ENCODE measurements around the gene WFDC10B.
"Not testable (repeated sequence)": the region's sequence is repeated elsewhere in the genome, so short reads cannot be mapped to it uniquely, and the experiment has no call there.

The WFDC10B gene

GRCh38 chr20:45722047-45722446 lies 17.2 kb upstream of the WFDC10B start, which contains the start of gene SPINT4:
Gene SPINT4 (plus strand): TSS chr20:45722347. CDS start chr20:45722368, 21 bp downstream.
- Histone ChIP-seq H3K79me2 (no peaks in the 10 kb centered on the region), H3K4me3 (ENCODE audit: low read depth, low read length) (no peak within 1 kb of the TSS), H3K9ac (no peak within 1 kb of the TSS), H3K4me1 (no peaks in the 10 kb centered on the region), H3K27ac (no peak within 1 kb of the TSS), H3K36me3 (ENCODE audit: control insufficient read depth, insufficient read depth, low read length) (no peaks in the 10 kb centered on the region), H3K27me3 (ENCODE audit: control insufficient read depth, insufficient read depth, low read length) (no peaks in the 10 kb centered on the region), H3K4me2 (ENCODE audit: low read length) (no peak within 1 kb of the TSS), H3K9me3 (ENCODE audit: control insufficient read depth, low read length) (no peaks in the 10 kb centered on the region), H2AFZ (no peak within 1 kb of the TSS)
- TF ChIP-seq CTCF (IDR thresholded peaks at IDR 0.05) = no peak

- H3K9ac ChIP-seq; H3K27ac ChIP-seq; H3K4me1 ChIP-seq; H3K4me3 ChIP-seq (ENCODE audit: low read depth, low read length); H3K79me2 ChIP-seq; H3K36me3 ChIP-seq (ENCODE audit: control insufficient read depth, insufficient read depth, low read length); H2AFZ ChIP-seq; H3K27me3 ChIP-seq (ENCODE audit: control insufficient read depth, insufficient read depth, low read length); H3K9me3 ChIP-seq (ENCODE audit: control insufficient read depth, low read length); H3K4me2 ChIP-seq (ENCODE audit: low read length): not testable (repeated sequence)
Measured at GRCh38 chr20:45716141-45716688, 11.4 kb upstream of the WFDC10B start.

GRCh38 chr20:45701873-45702272 lies 2.9 kb downstream of the WFDC10B start, which contains the start of gene WFDC13:
Gene WFDC13 (plus strand): TSS chr20:45702038. CDS start chr20:45702124, 86 bp downstream.
- Histone ChIP-seq H3K27me3 (ENCODE audit: control insufficient read depth, insufficient read depth, low read length) (no peaks in the 10 kb centered on the region), H3K27ac (no peak within 1 kb of the TSS), H3K36me3 (ENCODE audit: control insufficient read depth, insufficient read depth, low read length) (no peaks in the 10 kb centered on the region), H3K79me2 (no peaks in the 10 kb centered on the region), H3K4me1 (no peaks in the 10 kb centered on the region), H2AFZ (no peak within 1 kb of the TSS), H3K4me3 (ENCODE audit: low read depth, low read length) (no peak within 1 kb of the TSS), H3K4me2 (ENCODE audit: low read length) (no peak within 1 kb of the TSS), H3K9ac (no peak within 1 kb of the TSS), H3K9me3 (ENCODE audit: control insufficient read depth, low read length) (no peaks in the 10 kb centered on the region)
- no peak for TF ChIP-seq CTCF (IDR thresholded peaks at IDR 0.05)

- Histone ChIP-seq H3K4me3 (ENCODE audit: low read depth, low read length) (no peak overlapping the region), H3K27ac (no peak overlapping the region), H3K9me3 (ENCODE audit: control insufficient read depth, low read length) (no peaks in the 10 kb centered on the region), H3K4me2 (ENCODE audit: low read length) (no peak overlapping the region), H3K9ac (no peak overlapping the region), H3K27me3 (ENCODE audit: control insufficient read depth, insufficient read depth, low read length) (no peaks in the 10 kb centered on the region), H3K4me1 (no peaks in the 10 kb centered on the region), H3K36me3 (ENCODE audit: control insufficient read depth, insufficient read depth, low read length) (no peaks in the 10 kb centered on the region), H3K79me2 (no peaks in the 10 kb centered on the region), H2AFZ (no peak overlapping the region)
- no peak for TF ChIP-seq CTCF (IDR thresholded peaks at IDR 0.05)
Measured at GRCh38 chr20:45701104-45701503, 3.7 kb downstream of the WFDC10B start.

GRCh38 chr20:45695496-45695895 lies 9.3 kb downstream of the WFDC10B start:
- no peak overlapping the region for H3K4me3 ChIP-seq (ENCODE audit: low read depth, low read length)
- no peaks in the 10 kb centered on the region for H3K4me1 ChIP-seq
- H2AFZ ChIP-seq = no peak overlapping the region
- H3K4me2 ChIP-seq (ENCODE audit: low read length) = no peak overlapping the region
- no peaks in the 10 kb centered on the region for H3K27me3 ChIP-seq (ENCODE audit: control insufficient read depth, insufficient read depth, low read length)
- no peak for TF ChIP-seq CTCF (IDR thresholded peaks at IDR 0.05)
- no peaks in the 10 kb centered on the region for H3K79me2 ChIP-seq
- H3K36me3 ChIP-seq (ENCODE audit: control insufficient read depth, insufficient read depth, low read length) = no peaks in the 10 kb centered on the region
- H3K9me3 ChIP-seq (ENCODE audit: control insufficient read depth, low read length) = no peaks in the 10 kb centered on the region
- no peak overlapping the region for H3K9ac ChIP-seq
- H3K27ac ChIP-seq = no peak overlapping the region

GRCh38 chr20:45693346-45693745 lies 11.5 kb downstream of the WFDC10B start:
- H3K79me2 ChIP-seq; H3K9ac ChIP-seq; H3K9me3 ChIP-seq (ENCODE audit: control insufficient read depth, low read length); H3K4me3 ChIP-seq (ENCODE audit: low read depth, low read length); H3K27ac ChIP-seq; H3K4me2 ChIP-seq (ENCODE audit: low read length); H3K27me3 ChIP-seq (ENCODE audit: control insufficient read depth, insufficient read depth, low read length); H2AFZ ChIP-seq; H3K36me3 ChIP-seq (ENCODE audit: control insufficient read depth, insufficient read depth, low read length); H3K4me1 ChIP-seq: not testable (repeated sequence)
